ENCODE measurements around the gene C4A.

- TF ChIP-seq POLR2A (IDR thresholded peaks at IDR 0.05; ENCODE audit: low read length) (no peak), GATA1 (IDR thresholded peaks at IDR 0.05; ENCODE audit: low read depth, low read length) (no peak)
Observed at GRCh38 chr6:31968791-31969711, 12.8 kb upstream of the C4A start.

All from erythroblast (primary cell).